Fibroblast of pulmonary artery (primary cell): Measurements from ENCODE around the gene TNIK.

Experiments used
- DNase-seq: peaks from one replicate; pipeline ENCODE4 v3.0.0-alpha.2; 2010; ENCODE audit warnings: low read depth
- H3K4me3 ChIP-seq: replicated peaks from 2 replicates; pipeline ENCODE4 v1.5.1; 2011; ENCODE audit warnings: low read depth, mild to moderate bottlenecking, control low read depth, low read length, moderate library complexity
- CTCF ChIP-seq: IDR thresholded peaks from 2 replicates; pipeline ENCODE4 v1.5.1; 2011; ENCODE audit warnings: mild to moderate bottlenecking, control low read depth, low read length, inconsistent platforms; ENCODE audit errors: missing control alignments

The TNIK gene

GRCh38 chr3:171390051-171390941, 69.9 kb downstream of the TNIK start:
- TF ChIP-seq CTCF, result no peak
- DNase-seq, result no peak
- H3K4me3 ChIP-seq, result no peak overlapping the region

GRCh38 chr3:171389491-171389890, 70.7 kb downstream of the TNIK start:
- no peak overlapping the region for H3K4me3 ChIP-seq
- no peak for DNase-seq
- no peak for TF ChIP-seq CTCF

GRCh38 chr3:171388527-171388926, 71.7 kb downstream of the TNIK start:
- TF ChIP-seq CTCF, result no peak
- DNase-seq, result no peak
- no peak overlapping the region for H3K4me3 ChIP-seq

DNA sequence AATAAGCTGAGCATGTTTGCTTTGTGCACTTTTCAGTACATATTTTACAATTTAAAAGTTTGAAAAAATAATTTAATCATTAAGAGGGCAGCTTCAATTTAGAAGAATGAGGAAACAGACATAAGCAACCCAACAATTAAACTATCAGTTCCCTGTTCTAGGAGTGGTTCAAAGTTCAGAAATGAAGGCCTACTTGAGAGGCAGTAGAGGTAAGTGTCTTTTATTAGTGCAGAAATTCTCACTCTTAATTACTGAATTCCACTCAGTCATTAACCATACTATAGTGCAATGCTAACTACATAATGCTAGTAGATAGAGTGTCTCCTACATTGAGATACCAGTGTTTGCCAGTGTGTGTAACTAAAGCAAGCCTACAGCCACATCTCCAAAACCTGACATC, 73.1 kb downstream of the TNIK start:
- TF ChIP-seq CTCF, result no peak
- no peak for DNase-seq
- no peak overlapping the region for H3K4me3 ChIP-seq

DNA sequence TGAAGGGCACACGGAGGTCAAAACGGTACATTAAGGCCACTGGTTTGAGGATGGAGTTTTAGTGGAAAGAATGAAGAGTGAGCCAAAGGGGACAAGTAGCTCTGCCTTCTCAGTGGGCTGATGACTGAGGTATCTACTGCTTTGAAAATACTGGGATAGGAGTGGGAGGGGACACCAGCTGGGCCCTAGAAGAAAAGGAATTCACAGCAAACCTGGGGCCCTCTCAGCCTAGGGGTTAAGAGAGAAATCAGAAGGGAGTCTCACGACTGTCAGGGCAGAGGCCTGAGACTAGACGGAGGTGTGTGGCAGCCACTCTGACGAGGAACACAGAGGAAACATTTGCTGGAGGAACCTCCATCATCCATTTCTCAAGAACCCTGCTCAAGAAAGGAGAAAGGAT, 75.1 kb downstream of the TNIK start:
- H3K4me3 ChIP-seq, result no peak overlapping the region
- TF ChIP-seq CTCF, result no peak
- DNase-seq, result no peak

GRCh38 chr3:171384101-171384891, 75.9 kb downstream of the TNIK start:
- H3K4me3 ChIP-seq, result no peak overlapping the region
- no peak for TF ChIP-seq CTCF
- DNase-seq, result no peak
